Neural progenitor cell (in vitro differentiated cells): ENCODE results near the gene ANKRD18A.
"Not testable (repeated sequence)": the region's sequence is repeated elsewhere in the genome, so short reads cannot be mapped to it uniquely, and the experiment has no call there.

Experiments used
- CTCF ChIP-seq: fragments of 200-600 bp; sonication (generic); IDR thresholded peaks from 2 replicates; pipeline ENCODE4 v1.5.1; 2017; ENCODE audit warnings: antibody characterized with exemption, mild to moderate bottlenecking
- EZH2 ChIP-seq: fragments of 200-600 bp; sonication (generic); IDR thresholded peaks from 2 replicates; pipeline ENCODE4 v1.6.1; 2017; ENCODE audit warnings: antibody characterized with exemption, mild to moderate bottlenecking, moderate library complexity
- EZH2phosphoT487 ChIP-seq: fragments of 200-600 bp; sonication (generic); IDR thresholded peaks from 2 replicates; pipeline ENCODE4 v1.6.1; 2017; ENCODE audit warnings: antibody characterized with exemption

GRCh38 chr9:38566048-38566447 is 54.3 kb downstream of the ANKRD18A start:
- not testable (repeated sequence) for TF ChIP-seq CTCF, EZH2phosphoT487, EZH2
